ENCODE measurements around the gene BLM.
A peak's percentile ranks its signal among the peaks of the same experiment; 100 is the strongest.
"Not testable (repeated sequence)": the region's sequence is repeated elsewhere in the genome, so short reads cannot be mapped to it uniquely, and the experiment has no call there.

Gene BLM

GRCh38 chr15:90716976-90717821 lies at the start of gene BLM:
Gene BLM, plus strand, starts transcription at chr15:90717346. Its CDS starts 30,047 bp downstream, at chr15:90747393.
- DNase-seq (ENCODE audit: low spot score): peak; percentile 98

DNA sequence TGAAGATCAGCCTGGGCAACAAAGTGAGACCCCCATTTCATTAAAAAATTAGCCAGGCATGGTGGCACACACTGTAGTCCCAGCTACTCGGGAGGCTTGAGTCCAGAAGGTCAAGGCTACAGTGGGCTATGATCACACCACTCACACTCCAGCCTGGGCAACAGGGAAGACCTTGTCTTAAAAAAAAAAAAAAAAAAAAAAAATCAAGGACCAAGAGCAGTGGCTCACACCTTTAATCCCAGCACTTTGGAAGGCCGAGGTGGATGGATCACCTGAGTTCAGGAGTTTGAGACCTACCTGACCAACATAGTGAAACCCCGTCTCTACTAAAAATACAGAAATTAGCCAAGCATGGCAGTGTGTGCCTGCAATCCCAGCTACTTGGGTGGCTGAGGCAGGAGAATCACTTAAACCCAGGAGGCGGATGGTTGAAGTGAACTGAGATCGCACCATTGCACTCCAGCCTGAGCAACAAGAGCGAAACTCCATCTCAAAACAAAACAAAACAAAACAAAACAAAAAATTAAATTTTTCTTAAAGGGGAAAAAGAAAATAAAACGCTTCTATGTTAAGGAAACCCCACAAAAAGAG lies 49.3 kb upstream of the BLM start:
- DNase-seq (ENCODE audit: low spot score): not testable (repeated sequence)

- not testable (repeated sequence) for DNase-seq (ENCODE audit: low spot score)
These were observed 46.5 kb upstream of the BLM start for GRCh38 chr15:90670631-90671030.

DNA sequence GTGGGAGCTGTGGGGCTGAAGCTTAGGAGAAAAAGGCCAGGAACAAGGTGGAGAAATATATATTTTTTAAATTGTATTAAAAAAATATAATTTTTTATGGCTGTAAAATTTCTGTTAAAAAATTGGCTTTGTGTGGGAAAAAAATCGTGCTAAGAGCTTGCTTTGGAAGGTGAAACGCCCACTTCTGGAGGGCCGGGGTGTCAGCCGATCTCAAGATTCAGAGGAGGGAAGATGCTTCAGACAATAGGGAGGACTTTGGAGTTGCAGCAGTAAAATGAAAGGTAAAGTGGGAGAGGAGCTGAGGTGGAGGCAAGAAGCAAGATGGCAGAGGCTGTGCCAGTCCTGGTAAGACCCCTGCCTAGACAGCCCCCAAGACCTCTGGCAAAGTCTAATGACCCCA lies 45.9 kb upstream of the BLM start:
- DNase-seq (ENCODE audit: low spot score): no peak

DNA sequence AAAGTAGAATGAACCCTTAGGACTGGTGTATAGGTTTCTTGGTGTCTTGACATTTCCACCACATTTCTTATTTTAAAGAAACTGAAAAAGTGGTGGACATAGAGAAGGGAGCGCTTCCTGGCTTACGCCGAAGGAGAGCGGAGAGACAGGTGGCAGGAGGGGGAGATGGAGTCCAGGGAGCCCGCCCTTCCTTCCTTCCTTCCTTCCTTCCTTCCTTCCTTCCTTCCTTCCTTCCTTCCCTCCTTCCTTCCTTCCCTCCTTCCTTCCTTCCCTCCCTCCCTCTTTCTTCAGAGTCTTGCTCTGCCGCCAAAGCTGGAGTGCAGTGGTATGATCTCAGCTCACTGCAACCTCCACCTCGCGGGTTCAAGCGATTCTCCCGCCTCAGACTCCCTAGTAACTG lies 43.8 kb upstream of the BLM start:
- DNase-seq (ENCODE audit: low spot score): not testable (repeated sequence)

DNA sequence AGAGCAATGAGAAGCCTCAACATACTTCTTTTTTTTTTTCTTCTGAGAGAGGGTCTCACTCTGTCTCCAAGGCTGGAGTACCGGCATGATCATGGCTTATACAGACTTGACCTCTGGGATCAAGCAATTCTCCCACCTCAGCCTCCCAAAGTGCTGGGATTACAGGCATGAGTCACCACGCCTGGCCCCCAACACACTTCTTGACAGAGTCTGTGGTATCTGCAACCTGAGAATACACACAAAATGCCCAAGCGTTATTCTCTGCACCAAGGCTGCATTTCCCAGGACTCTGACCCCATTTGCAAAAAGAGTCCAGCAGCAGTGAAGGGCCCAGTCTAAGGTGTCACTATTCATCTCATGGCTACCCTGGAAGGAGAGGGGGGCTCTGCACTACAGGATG lies 42.7 kb upstream of the BLM start:
- no peak for DNase-seq (ENCODE audit: low spot score)

DNA sequence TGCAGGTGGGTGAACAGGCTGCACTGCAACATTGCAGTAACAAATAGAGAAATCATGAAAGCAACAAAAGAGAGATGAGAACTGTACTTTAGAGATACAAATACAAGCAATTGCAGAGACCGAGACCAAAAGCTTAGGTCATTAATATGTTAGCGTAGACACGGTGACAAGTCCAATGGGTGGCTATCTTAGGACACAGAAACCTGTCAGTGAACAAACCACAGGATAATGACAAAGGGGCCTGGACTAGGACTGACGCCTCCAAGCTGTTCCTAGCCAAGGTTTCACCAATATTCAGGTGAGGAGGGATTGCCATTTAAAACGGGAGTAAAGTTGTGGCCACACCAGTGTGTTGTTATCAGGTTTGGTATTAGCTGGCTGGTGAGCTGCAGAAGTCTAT lies 41.7 kb upstream of the BLM start:
- no peak for DNase-seq (ENCODE audit: low spot score)

GRCh38 chr15:90677807-90678790 lies 39.0 kb upstream of the BLM start:
- no peak for DNase-seq (ENCODE audit: low spot score)

GRCh38 chr15:90679959-90680358 lies 37.2 kb upstream of the BLM start:
- DNase-seq (ENCODE audit: low spot score): no peak

- no peak for DNase-seq (ENCODE audit: low spot score)
These were observed 36.7 kb upstream of the BLM start for GRCh38 chr15:90680371-90680935.

DNA sequence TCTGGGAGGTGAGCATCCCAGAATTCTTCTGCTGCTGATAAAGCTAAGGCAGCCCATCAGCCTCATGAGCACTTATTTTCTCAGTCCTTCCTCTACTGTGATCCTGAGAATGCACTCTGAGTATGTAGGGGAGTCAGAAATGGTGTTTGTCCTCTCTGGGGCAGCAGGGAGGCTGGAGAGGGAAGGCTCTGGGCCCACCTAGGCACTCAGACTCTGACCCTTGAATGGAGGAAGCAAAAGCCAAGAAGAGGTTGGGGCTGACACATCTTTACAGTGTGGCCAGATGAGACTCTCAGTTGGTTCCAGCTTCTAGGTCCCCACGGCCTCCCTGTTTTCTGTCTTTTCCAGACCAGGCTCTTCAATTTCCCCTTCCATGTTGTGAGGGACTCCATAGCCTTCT lies 36.1 kb upstream of the BLM start:
- no peak for DNase-seq (ENCODE audit: low spot score)

- DNase-seq (ENCODE audit: low spot score): no peak
These were observed 35.7 kb upstream of the BLM start for GRCh38 chr15:90681480-90681879.

GRCh38 chr15:90683371-90683770 lies 33.8 kb upstream of the BLM start:
- no peak for DNase-seq (ENCODE audit: low spot score)

DNA sequence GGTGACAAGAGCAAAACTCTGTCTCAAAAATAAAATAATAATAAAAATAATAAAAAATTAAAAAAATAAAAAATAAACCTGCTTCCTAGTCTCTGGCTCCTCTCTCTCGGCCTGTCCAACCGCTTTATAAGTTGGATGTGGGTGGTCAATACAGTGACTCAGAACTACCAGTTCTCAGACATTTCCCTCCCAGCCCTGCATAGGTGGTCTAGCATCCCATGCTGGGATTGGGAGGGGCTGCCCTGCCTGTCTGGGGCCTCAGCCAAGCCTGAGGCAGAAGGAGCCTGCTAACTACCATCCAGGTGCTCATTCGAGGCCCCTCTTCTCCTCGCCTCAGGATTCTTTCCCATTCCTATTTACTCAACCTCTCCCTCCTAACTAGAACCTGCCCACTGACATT lies 33.3 kb upstream of the BLM start:
- no peak for DNase-seq (ENCODE audit: low spot score)

- DNase-seq (ENCODE audit: low spot score): no peak
These were observed 32.9 kb upstream of the BLM start for GRCh38 chr15:90684281-90684680.

DNA sequence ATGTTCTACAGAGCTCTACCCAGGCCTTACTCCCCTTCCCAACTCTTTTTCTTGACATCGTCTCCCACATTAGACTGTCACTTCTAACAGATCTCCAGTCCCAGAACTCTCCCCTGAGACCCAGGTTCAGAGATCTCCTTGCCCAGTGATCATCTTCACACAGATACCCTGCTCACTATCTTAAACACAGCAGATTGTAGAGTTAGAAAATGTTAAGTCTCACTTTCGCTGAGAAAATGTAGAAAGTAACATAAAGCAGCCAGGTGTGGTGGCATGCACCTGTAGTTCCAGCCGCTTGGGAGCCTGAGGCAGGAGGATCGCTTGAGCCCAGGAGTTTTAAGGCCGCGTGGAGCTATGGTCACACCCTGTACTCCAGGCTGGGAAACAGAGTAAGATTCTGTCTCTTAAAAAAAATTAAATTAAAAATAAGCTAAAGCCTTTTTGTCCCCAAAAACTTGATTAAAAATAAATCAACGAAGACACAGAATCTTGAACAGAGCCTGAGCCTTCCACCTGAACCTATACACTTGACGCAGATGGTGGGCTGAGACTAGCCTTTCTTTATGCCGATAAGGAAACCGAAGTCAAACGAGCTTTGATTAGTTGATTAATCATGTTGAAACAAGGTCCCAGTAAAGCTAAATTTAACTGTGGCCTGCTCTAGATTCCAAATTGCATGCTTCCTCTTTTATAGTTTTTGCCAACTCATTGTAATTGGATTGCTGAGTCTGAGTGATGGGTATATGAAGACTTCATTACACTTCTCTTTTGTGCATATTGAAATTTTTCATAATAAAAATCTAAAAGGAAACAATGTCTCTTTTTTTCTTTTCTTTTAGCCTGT lies 31.3 kb upstream of the BLM start:
- DNase-seq (ENCODE audit: low spot score): no peak

GRCh38 chr15:90686435-90687218 lies 30.5 kb upstream of the BLM start:
- DNase-seq (ENCODE audit: low spot score): no peak

- not testable (repeated sequence) for DNase-seq (ENCODE audit: low spot score)
These were observed 27.7 kb upstream of the BLM start for GRCh38 chr15:90689326-90689961.

GRCh38 chr15:90690585-90690984 lies 26.6 kb upstream of the BLM start:
- DNase-seq (ENCODE audit: low spot score): no peak

DNA sequence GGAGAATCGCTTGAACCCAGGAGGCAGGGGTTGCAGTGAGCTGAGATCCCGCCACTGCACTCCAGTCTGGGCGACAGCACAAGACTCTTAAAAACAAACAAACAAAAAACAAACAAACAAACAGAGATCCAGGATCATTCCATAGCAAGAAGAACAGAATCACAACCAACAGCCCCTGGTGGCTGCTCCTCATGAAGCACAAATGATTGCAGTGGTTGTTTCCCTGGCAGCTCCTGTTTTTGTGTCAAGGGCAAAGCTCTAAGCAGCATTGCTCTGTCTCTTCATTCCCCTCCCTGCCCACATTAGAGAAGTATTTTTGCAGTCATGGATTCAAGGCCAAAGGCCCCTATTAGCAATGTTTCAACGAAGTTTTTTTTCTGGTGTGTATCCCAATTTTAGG lies 25.8 kb upstream of the BLM start:
- DNase-seq (ENCODE audit: low spot score): no peak

Data from D341Med (cell line).